Stimulated activated CD4-positive, alpha-beta T cell treated with anti-CD3 and anti-CD28 coated beads, Interleukin-12 subunit alpha, Interleukin-12 subunit beta, amount 100 ng/mL, for 48 hours (primary cell): ENCODE results near the gene CCDC192.

Experiments
- DNase-seq, 3 donors: peaks; one replicate each; pipeline ENCODE4 v3.0.0-alpha.2; 2020; ENCODE audit warnings: low read depth in 2 of 3, low spot score in 1 of 3

CCDC192 gene

DNA sequence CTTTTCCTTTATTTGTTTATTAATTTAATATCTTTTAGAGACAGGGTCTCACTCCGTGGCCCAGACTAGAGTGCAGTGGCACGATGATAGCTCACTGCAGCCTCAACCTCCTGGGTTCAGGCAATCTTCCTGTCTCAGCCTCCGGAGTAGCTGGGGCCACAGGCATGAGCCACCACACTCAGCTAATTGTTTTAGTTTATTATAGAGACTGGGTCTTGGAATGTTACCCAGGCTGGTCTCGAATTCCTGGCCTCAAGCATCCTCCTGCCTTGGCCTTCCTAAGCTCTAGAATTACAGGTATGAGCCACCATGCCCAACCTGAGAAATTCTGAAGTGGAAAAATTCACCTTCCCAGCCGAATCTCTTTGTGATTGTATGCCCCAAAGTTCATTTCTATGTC lies 240.9 kb downstream of the CCDC192 start:
- DNase-seq, result no peak

DNA sequence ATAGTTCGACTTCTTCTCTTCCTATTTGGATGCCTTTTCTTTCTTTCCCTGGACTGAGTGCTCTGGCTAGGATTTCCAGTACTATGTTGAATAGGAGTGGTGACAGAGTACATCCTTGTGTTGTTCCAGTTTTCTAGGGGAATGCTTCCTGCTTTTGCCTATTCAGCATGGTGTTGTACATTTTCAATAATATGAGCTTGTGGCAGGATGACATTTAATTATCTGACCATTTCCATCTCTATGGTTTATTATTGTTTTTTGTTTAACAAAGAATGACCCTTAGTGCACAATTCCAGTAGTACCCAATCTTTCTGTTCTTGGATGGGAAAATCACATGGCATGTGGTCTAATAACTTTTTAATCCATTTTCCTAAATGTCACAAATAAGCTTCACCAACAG lies 244.8 kb downstream of the CCDC192 start:
- DNase-seq, result no peak

DNA sequence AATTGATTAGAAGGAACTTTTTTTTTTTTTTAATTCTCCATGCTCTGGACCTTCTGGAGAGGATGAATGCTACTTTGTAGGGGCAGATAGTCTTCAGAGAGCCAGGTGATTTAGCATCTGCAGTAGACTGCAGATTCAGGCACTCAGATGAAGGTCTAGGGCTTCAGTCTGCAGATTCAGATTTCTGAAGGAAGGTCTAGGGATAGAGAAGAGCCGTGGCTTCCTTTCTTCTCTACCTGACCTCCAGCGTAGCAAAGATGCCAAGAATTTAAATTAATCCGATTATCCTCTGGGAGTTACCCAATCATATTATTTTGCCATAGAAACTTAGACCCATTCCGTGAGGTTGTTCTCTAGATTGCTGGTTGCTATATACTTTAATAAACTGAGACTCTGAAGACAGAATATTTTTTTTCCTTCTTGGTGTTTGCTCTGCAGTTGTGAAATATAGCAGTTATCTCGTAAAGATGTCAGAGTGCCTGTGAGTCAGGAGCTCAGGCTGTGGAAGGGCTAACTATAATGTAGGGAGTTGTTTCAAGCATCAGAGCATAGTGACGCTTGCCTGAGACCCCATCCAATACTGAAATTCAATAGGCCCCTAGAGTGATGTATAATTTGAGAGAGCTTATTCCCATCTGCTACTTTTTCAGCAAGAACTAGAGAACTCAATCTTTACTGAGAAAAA lies 247.7 kb downstream of the CCDC192 start:
- no peak for DNase-seq

DNA sequence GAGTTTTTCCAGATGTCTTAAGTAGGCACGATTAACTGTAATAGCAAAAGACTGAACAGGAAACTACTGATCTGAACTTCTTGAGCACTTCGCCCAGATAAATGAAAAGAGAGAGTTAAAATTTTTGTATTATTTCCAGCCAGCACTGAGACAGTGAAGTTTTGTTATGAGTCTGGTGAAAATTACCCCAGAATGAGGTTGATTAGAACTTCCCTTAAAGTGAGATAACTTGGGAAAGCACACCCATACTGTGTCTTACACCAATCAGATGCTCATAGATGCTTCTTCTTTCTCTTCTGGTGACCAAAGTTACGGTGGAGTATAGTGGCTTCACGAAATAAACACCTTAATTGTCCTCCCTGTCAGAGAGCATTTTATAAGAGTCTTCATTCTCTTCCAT lies 248.6 kb downstream of the CCDC192 start:
- no peak for DNase-seq

DNA sequence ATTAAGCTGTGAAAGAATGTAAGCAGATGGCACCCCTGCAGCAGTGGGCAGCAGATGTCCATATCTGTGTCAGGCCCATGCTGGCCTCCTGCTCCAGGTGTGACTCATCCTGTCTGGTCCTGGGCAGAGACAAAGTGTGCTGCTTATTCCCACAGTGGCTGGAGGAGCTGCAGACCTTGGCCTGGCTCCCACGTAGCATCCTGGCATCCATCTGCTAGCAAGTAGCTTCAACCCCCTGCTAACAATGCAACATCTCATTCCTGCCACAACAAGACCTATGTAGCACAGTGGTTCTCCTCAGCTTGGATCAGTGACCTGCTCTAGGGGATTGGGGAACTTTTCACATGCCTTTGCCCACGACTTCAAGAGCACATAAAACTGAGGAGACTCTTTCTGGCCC lies 254.0 kb downstream of the CCDC192 start:
- no peak for DNase-seq

DNA sequence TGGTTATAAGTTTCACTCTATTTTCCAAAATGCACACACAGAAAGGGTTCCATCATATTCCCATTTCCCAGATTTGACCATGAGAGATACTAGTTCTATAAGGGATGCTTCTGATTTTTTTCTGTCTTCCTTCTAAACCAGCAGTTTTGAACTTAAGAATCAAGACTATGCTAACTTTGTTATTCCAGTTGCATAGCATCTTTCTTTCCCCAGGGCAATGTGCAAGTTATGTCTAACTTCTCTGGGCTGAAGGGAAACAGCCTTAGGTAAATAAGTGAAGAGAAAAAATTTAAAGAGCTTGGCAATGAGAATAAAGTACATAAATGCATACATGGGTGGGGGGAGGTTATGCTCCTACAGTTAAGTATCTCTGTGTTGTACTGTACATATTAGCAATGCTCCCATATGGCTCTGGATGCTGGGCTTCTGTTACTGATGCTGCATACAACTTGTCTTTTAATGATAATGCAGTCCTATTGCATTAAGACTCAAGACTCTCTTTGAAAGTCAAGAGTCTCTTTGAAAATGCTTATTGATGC lies 254.6 kb downstream of the CCDC192 start:
- no peak for DNase-seq

DNA sequence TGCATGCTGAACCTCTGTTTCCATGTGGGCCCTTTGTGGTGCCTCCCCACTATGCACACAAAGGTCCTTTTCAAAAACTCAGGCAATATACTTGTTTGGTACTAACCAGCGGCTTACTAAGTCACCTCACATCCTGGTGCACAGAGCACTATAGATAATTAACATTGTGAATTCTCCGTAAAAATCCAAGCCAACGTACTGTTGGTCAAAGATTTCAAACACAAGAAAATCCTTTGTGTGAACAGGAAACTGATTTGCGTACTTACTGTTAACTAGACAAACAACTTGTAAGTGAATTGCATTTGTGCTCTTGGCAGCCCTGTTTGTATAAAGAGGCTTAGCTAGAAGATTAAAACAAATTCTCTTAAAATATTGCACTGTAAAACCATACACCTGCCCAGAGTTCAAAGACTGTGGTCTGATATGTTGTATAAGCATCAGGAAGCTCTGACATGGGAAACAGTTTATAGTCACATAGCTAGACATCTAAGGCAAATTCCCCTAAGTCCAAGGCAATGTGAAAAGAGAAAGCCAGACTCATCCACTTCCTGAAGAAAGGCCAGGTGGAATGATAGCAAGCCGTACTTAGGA lies 255.3 kb downstream of the CCDC192 start:
- no peak for DNase-seq

DNA sequence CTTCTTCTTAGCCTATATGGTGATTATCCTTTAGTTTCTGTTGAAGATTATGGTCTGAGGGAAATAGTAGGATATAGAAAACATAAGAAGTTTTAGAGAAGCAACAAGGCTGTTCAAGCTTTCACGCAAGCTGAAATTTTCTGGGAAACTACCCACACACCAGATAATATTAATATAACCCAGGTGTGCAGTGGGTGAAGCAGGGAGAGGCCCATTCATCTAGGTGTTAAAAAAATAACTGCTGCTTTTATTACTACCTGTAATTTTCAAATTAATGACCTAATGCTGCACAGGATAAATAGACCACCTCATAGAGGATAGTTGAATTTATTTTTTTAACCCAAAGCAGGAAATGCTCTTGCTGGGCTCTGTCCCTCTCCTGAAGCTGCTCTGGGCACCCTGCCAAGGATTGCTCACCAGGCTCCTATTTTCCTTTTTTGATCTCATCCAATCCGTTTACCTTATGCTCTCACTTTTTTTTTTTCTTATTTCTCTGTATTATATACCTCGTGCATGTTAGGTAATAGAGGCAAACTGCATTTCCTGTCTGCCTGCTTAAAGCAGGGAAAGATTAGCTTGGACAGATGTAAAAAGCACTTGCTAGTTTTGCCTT lies 256.1 kb downstream of the CCDC192 start:
- DNase-seq, result no peak

DNA sequence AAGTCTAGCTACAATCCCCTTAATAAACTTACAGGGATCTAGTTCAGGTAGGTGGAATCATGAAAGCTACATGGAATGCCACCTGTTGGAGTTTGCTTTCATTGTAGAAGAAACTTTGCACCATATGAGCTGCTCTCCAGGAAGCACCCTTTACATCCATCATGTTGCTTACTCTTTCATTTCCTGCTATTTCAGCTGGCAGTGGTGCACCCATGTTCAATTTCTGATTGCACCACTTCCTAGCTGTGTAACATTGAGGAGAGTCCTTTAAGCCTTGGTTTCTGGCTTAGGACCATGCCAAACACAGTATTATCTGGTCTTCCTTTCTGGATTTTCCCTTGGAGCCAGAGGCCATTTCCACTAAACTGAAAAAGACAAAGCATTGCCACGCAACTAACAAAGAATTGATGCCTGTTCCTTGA lies 257.1 kb downstream of the CCDC192 start:
- DNase-seq, result no peak

DNA sequence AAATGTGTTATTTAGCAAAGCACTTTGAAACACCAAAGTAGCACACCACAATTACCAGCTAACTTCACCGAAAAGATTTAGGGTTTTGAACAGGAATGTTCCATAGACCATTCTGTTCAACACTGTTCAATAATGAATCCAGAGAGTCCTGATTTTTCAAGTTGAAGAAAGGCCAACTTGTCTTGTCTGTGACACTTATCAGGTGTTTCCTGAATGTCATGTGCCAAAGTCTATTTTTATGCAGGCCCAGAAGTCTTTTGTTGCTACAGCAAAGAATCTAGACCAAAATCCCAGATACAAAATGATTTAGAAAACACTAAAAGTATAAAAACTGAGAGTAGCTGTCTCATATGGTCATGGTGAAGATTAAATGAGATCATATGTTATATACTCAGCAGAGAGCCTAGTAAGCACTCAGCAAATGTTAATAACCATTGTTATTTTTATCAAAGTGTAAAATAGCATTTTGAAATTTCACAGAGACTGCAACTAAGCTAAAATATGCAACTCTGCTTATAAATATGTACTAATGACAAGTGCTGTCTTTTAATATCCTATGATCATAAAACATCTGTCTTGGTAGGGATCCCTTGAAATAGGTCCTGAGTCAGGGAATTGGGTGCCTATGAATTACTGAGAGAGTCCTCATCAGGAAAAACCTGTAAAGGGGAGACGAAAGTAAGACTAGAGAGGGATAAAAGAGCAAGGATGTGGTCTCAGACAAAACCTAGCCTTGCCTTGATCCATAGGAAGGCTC lies 258.0 kb downstream of the CCDC192 start:
- no peak for DNase-seq

DNA sequence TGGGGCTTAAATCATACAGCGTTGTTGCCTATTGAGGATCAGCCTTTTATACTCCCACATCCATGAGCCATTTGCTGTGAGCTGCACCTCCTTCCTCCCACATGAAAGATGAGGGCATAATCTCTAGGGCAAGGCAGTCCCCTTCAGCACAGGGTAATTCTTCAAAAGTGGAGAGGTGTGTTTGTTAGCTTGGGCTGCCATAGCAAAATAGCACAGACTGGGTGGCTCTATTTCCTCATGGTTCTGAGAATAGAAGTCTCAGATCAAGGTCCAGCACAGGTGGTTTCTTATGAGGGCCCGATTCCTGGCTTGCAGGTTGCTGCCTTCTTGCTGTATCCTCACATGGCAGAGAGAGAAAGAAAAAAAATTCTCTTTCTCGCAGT lies 258.6 kb downstream of the CCDC192 start:
- DNase-seq, result no peak

DNA sequence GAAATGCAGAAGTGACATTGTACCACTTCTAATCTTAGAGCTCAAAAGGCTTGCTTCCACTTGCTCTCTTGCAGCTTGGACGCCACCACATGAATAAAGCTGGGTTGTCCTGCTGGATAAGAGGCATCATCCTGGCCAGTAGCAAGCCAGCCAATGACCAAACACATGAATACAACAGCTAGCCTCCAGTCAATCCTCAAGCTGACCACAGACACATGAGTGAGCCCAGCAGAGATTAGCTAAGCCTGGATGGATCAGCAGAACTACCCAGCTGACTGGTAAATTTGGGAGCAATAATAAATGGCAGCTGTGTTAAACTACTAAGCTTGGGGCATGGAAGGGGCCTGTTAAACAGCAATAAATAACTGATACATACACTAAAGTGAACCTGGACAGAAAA lies 259.3 kb downstream of the CCDC192 start:
- DNase-seq, result no peak

DNA sequence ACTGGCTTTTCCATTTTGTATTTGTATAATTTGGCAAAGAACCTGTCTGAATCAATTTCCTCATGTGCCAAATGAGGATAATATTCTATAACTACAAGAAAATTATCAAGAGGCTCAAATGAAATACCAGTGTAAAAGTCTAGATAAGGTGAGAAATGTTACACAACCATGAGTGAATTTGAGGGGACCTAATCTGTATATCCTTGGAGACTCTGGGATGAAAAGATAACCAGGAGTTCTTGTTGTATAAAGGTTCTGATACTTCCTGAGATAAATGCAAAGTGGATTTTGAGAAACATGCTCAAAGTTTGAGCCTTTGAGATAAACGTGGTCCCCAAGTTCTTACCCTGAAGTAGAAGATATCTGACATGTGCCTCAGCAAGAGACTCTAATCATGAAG lies 260.0 kb downstream of the CCDC192 start:
- no peak for DNase-seq

DNA sequence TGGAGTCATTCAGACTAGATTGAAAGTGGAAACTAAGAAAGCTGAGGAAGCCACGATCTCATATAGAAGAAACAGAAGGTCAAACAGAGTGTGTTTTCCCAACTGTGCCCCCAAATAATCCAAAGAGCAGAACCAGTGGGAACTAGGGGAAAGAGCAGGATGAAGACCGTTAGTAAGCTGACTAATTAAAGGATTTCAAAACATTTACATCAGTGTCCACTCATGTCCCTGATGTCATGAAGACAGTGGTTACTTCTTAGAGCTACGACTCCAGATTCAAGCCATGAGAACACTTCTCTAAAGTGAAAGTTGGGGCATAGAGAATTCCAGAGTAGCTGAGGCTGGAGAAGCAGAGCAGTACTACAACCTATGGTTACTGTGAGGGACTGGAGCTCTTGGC lies 260.7 kb downstream of the CCDC192 start:
- no peak for DNase-seq

DNA sequence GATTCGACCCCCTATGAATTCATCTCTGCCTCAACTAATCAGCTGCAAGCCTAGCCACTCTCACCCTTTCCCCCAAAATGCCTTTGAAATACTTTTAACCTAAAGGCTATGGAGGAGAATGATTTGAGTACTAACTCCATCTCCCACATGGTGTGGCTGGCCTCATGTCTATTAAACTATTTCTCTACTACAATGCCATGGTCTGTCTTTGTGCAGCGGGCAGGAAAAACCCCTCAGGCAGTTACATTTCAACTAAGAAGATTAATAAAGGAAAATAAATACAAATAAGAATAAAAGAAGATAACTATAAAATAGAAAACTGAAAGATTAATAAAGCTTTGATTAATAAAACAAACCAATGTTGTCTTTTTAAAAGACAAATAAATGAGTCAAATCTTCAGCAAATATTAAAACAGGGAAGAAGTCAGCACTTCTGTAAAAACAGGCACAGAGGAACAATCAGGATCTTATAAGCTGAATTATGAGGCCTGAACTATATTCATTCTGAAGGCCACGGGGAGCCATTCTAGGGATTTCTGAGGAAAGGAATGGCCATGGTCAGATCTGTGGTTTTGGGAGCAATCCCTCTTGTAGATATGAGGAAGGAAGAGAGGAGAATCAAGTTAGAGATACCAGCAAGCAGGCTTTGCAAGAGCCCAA lies 264.3 kb downstream of the CCDC192 start:
- DNase-seq, result no peak

DNA sequence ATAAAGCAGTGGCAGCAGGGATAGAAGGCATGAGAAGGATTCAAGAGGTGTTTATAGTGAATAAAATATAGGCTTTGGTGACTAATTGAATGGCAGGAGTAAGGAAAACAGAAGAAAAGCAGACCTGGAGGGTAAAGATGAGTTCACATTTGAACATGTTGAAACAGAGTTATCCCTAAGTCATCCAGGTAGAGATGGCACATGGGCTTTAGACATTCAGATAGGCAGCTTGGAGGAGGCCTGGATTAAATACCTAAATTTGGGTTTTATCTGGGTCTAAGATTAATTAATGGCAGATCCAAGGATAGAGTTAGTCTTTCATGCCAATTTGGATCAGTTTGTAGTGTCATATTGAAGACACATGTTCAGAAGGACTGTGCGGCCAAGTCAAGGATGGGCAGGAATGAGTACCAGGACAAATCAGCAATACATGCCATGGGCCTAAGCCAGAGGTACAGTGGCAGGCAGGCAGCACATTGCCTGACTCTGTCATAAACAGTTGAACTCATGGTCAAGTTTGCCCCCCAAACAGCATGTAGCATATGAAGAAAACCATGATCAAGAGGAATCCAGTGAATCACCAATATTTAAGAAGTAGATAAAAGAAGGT lies 264.9 kb downstream of the CCDC192 start:
- DNase-seq, result no peak

DNA sequence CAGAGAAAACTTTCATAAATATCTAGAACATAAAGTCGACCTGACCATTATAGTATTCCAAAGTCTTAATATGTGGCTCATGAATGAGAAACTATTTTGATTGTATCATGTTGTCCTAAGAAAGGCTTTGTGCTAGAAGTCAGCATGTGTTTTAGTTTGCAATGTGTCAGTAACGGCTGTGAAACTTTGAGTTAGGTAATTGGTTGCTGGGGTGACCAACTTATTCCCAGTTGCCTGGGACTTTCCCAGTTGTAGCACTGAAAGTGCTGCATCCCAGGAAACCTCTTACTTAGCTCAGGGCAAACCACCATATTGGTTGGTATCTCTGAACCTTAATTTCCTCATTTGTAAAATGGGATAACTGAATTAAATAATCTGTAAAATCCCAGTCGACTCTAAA lies 265.8 kb downstream of the CCDC192 start:
- DNase-seq, result no peak

DNA sequence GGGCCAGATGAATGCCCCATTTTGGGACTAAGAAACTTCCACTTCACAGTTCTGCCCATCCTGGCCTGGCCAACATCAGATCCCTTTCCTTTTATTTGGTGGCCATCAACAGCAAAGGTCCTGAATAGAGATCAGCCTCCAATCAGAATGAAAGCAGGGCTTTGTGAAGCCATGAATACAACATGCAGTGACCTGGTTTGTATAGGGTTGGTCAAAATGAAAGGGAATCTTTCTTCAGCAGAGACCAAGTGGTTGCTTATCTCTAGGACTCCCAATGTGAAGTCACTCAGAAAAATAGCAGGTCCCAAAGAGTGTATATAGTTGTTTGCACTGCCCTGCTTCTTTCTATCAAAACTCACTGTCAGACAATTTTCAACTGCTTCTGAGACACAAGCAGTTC lies 266.5 kb downstream of the CCDC192 start:
- DNase-seq, result no peak

DNA sequence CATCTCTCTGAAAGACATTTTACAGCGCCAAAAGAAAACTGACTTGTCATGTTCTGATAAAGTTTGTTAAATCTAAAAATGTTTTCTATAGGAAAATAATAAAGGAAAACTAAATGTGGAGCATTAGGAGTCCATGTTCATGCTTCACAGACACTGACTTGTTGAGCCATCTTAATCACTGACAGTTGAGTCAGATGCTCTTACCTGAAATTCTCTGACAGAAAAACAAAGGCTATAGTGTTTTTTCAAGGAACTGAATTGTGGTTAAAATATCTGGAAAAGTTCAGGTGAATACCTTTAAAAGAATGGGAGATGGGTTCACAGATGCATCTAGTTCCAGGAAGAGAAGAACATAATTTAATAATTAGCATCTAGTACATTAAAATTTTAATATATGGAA lies 266.9 kb downstream of the CCDC192 start:
- DNase-seq, result no peak

DNA sequence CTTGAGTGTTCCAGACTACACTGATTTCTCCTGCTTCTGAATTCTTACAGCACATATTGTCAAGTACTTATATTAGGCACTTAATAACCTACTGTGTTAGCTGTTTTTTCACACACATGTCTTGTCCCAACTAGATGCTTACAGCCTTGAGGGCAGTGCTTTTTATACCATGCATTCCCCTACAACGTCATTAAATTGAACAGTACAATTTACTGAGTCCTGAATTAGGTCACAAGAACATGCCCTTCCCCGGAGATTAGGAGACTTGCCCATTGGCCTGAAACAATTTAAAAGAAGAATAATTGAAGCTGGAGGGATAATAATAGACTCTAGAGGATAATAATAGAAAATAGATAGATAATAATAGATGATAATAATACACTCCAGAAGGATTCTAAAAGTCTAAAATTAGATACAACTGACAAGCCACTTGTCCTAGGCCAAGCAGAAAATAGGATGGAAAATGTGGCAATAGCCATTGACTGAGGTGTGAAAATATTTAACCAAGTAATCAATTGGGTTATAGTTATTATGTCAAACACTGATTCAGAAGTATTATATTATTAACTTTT lies 267.7 kb downstream of the CCDC192 start:
- DNase-seq, result no peak

DNA sequence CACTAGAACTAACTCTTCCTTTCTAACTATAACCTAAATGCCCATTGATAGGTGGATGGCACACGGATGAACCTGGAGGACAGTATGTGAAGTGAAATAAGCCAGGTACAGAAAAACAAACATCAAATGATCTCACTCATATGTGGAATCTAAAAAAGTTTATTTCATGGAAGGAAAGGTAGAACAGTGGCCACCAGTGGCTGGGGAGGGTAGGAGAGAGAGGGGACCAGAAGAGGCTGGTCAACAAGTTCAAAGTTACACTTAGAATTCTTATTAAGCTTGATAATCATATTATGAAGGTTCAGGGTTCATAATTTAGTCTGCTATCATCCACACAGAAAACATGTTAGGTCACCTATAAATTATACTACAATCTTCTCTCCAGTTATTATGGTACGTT lies 272.8 kb downstream of the CCDC192 start:
- no peak for DNase-seq
